Left colon (tissue), 2 donors: ENCODE measurements around the gene RPL35. TPM values are rescaled to one million over a fixed set of nuclear protein-coding genes. Genes with fewer than 3 reads are reported as not detected.

Experiments used
- ATAC-seq: fragments of 200-7000 bp; cut with Tn5 transposase; one replicate; pipeline ENCODE4 v1.9.1; 2020; ENCODE audit warnings: mild to moderate bottlenecking, moderate library complexity
- DNase-seq, 2 donors: peaks; one replicate each; pipeline ENCODE4 v3.0.0-alpha.2; 2020
- intact Hi-C, 2 donors: fragments of 100-400 bp; cut with DNase I in 1 of 2; cut with micrococcal nuclease in 1 of 2; formaldehyde crosslinking; loops; one replicate each; pipeline versions ENCODE4 v1.11.2 to v1.14.0; 2022; cut with DNase I, micrococcal nuclease
- total RNA-seq, 2 donors: library from RNA; stranded (reverse); fragmentation: NEBNext Ultra II Directional; extraction: Animal tissue kit (Norgen Biotek cat#: 25700); gene quantifications; one replicate each; pipeline ENCODE4 v1.2.1, GENCODE V29; 2021
- donor health status: DM: no; HTN: no; CAD: no.
- donor health status: DM: yes; HTN: yes; CAD: no.

RPL35 gene
- total RNA-seq, 2 donors from 2014 or later, result 771 to 811 TPM

DNA sequence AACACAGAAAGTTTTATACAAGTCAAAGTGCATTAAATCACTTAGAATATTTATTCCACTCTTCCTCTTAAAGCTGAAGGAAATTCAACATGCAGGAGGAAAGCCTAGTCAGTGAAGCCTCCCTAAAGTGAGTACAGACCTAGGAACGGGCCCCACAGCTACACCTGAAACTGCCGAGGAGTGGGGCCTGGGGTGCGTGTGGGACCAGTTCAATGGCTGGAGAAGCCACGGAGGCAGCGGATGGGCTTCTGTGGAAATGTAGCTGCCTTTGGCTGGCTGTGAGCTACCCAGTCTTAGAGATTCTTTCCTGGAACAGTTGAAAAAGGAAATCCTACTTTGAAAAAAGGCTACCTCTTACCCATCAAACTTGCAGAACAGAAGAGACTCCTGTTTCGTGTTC is 16.8 kb upstream of the RPL35 start:
- DNase-seq, result no peak
- no peak for ATAC-seq
- intact Hi-C loops, result no loop called here

DNA sequence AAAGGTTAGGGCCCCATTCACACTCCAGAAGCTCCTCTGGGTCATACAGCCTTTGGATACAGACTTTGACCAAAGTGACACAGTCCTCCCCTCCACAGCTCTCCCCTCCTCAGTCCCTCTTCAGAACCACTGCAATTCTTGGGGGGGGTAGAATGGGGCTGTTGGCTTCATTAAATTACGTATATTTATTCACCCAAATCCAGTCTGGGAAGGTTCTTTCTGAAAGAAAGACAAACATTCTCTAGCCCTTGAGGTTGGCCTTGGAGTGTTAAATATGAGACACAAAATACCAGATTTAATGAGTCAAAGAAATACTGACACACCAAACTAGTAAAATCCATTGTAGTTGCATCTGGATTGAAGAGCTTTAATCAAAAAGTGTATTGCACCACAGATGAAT is 16.3 kb upstream of the RPL35 start:
- intact Hi-C loops, result no loop called here
- ATAC-seq, result no peak
- no peak for DNase-seq

DNA sequence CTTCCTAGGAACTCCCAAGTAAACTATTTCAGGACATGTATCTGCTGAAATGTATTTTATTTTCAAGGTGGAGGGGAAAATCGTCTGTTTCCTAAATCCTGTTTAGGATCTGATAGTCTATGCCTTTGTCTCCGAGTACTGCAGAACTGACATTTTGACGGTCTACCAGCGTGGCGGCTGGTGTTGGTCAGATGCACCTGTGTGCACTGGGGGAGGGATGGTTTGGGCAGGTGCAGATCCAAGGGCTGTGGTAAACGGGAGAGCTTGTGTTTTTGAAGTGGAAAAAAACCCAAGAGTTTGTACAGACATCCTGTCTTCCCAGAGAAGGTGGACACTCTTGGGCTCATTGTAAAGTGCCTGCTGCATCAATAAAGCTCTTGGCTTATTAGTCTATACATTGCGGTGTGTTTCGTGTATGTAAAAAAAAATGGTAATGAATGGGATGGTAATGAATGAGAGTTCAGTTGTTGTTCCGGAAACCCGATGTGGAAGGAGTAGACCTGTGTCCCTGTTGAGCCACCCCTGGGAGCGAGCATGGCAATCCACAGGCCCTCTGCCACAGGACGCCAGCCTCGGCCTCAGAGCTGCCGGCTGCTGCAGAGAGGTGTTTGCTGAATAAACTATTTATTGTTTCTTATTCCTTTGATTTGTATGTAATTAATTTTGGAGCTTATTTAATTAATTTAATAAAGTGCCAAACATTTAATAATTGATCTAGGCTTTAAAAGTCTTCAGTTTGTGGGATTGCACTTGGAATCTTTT is 15.4 kb upstream of the RPL35 start:
- intact Hi-C loops, result no loop called here
- DNase-seq, result no peak
- ATAC-seq, result no peak

DNA sequence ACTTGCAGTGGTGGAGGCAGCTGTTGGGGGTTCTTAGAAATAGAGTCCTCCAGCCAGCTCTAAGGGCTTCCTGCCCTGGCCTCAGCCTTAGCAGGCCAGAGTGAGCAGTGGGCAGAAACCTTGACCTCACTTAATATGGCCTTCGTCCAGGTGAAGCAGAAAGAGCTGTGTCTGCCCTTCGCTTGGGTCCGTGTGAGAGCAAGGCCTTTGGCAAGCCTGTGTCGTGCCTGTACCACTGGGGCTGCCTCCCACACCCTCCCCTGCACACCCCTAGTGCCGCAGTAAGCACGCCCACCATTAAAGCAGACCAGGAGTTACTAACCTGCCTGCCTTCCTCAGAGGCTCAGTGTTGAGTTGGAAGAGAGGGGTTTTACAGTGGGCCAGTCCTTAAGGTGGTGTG is 13.7 kb upstream of the RPL35 start:
- no peak for DNase-seq
- no peak for ATAC-seq
- intact Hi-C loops, result no loop called here

- DNase-seq (no peak), ATAC-seq (no peak)
- intact Hi-C loops, result no loop called here
Observed at GRCh38 chr9:124873664-124874063, 11.9 kb upstream of the RPL35 start.

- no peak for DNase-seq
- ATAC-seq, result no peak
- intact Hi-C loops, result no loop called here
Observed at GRCh38 chr9:124871156-124871561, 9.4 kb upstream of the RPL35 start.

DNA sequence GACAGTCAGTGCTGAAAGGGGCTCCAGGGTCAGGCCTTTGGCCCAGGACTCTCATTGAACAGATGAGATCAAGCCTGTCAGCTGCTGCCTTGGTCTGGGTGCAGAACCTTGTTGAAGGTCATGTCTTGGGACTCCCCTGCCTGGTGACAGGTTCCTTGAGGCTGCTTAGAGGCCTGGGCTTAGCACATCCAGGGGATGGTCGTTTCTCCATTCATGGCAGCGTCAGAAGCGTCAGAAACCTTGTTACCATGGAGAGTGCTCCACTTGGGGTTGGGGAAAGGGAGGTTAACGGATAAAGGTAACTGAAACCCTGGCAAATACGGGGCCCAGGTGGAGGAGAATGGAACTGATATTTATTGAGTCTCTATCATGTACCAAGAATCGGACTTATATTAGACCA is 9.0 kb upstream of the RPL35 start:
- ATAC-seq, result no peak
- intact Hi-C loops, result no loop called here
- no peak for DNase-seq

DNA sequence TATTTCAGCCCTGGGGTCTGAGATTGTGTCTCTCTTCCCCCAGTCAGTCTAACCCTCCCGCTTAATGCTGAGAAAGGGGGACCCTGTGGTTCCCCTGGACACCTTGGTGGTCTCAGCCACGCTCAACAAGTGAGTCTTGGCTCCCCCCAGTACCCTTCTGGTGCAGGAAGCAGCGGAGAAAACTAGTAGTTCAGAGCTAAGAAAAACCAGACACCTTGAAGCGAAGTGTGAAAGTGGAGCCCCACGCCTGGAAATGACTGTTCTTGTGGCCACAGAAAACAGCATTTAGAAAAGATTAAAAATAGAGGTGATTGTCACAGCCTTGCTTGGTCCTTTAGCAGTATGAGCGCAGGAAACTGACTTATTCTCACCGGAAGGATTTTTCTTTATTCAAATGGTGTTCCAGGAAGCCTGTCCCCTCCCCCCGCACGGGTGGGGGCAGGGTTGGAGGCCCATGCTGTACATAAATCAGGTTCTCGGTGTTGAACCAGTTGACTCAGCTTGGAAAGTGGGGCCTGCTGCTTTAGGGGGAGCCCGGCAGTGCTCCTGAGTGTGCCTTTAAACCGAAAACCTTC is 8.3 kb upstream of the RPL35 start:
- intact Hi-C loops, result loop anchor here in 1 of 2 donors (10.0 kb wide), 1 partner anchor 275 kb away; the partner anchor contains the start of gene SCAI
- ATAC-seq (peak; percentile 28), DNase-seq (peak; percentile 73 to 80)

GRCh38 chr9:124869466-124869985 is 7.8 kb upstream of the RPL35 start:
- intact Hi-C loops, result loop anchor here in 1 of 2 donors (10.0 kb wide), 1 partner anchor 275 kb away; the partner anchor contains the start of gene SCAI
- ATAC-seq, result peak; percentile 66
- DNase-seq, result peak in 1 of 2 donors; percentile 62

GRCh38 chr9:124868511-124869465 is 7.0 kb upstream of the RPL35 start:
- DNase-seq (peak; percentile 86 to 93), ATAC-seq (peak; percentile 91)

GRCh38 chr9:124863371-124863871 is 1.7 kb upstream of the RPL35 start:
- no peak for ATAC-seq
- intact Hi-C loops, result loop anchor here in 1 of 2 donors (10.0 kb wide), 1 partner anchor 281 kb away; the partner anchor contains the start of gene SCAI
- no peak for DNase-seq

More at GRCh38 chr9:124868511-124869465, 7.0 kb upstream of the RPL35 start:
- intact Hi-C loops, result loop anchor here in 1 of 2 donors (10.0 kb wide), 1 partner anchor 276 kb away; the partner anchor contains the start of gene SCAI

DNA sequence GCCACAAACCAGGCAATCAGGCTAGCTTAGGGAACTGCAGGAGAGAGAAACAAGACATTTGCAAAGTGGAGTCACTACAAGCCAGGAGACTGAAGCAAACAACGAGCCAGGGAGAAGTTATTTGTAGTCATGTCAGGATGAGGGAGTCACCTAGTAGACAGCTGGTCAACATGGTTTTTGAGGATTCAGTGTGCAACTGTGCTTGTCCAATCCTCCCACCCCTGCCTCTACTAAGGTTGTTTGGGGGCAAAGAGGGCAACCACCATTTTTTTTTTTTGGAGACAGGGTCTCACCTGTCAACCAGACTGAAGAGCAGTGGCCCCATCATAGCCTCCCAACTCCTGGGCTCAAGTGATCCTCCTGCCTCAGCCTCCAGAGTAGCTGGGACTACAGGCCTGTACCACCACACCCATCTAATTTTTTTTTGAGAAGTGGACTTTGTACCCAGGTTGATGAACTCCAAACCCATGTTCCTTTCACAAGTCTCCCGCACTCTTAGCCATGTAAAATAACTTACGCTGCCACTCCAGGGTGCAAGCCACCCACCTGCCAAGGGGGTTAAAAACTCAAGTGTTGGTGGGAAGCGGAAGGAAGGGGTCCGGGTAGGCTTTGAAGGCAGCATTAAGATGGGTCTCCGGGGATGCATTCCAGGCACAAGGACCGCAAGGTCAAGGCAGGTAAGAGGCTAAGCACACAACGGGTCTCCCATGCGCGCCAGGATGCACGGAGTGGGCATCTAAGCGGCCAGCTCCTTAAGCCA is 995 bp downstream of the RPL35 start:
- intact Hi-C loops, result loop anchor here in 1 of 2 donors (10.0 kb wide), 1 partner anchor 284 kb away; the partner anchor contains the start of gene SCAI
- DNase-seq (no peak), ATAC-seq (no peak)

- intact Hi-C loops, result loop anchor here in 1 of 2 donors (10.0 kb wide), 1 partner anchor 285 kb away; the partner anchor contains the start of gene SCAI
- DNase-seq, result no peak
- no peak for ATAC-seq
Observed at GRCh38 chr9:124859803-124860581, 1.8 kb downstream of the RPL35 start.

DNA sequence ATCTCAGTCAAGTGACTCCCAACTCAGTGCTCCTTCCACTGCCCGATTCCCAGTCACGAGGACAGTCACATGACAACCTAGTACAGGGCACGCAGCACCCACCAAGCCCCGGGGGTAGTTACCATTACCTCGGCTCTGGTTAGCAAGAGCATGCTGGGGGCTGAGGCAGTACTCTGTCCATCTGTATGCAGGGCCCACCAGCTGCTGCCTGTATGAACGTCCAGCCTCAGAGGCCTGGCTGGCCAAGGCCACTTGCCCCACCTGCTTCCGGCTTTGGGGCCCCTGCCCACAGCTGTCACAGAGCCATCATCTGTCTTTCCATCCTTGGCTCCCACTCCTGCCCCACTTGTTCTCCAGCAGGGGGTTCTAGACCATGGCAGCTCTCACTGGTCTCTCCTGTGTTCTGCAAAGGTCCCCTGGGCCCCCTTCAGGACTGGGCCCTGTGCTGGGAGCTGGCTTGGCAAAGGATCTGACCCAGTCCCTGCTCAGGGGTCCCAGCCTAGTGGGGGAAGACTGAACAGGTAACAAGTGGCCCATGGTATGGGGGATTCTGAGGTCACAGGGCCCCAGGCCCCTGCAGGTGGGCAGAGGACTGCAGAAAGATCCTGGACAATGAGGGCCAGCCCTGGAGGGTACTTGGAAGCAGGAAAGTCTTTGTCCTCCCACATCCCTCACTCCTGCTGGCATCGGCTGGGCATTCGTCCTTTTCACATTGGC is 3.3 kb downstream of the RPL35 start:
- intact Hi-C loops, result no loop called here
- DNase-seq (no peak), ATAC-seq (no peak)

DNA sequence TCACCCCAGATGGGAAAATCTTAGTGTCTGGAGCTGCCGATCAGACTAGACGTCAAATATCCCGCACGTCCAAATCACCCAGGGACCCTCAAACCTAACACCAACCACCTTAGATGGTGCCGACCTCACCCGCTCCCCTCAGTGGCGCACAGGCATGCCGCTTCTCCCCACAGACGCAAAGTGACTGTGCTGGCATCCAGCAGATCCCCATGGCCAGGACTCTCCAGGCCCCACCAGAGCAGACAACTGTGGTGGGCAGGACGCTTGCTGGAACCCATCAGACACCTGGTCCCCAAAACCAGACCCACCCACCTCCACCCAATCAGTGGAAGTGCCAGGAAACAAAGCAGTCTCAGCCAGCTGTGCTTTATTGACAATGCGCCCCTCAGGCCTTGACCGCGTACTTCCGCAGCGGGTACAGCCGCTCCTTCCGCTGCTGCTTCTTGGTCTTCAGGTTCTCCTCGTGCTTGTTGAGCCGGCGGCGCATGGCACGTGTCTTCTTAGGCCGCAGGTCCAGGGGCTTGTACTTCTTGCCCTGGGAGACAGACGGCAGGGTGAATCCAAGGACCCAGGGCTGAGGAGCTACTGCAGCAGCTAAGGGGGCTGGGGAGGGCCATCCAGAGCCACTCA is 4.1 kb downstream of the RPL35 start:
- DNase-seq, result no peak
- intact Hi-C loops, result no loop called here
- no peak for ATAC-seq
